Stomach (tissue), 9 donors: Measurements from ENCODE around the gene GLI1. TPM values are rescaled to one million over a fixed set of nuclear protein-coding genes. Genes with fewer than 3 reads are reported as not detected.

Experiments used
- DNase-seq, 2 donors: peaks; one replicate each; pipeline versions ENCODE4 v3.0.0 to v3.0.0-alpha.2; 2013 to 2019
- H3K27ac ChIP-seq, 5 donors: fragments of 200-600 bp in 4 of 5; sonication (generic) in 4 of 5; one replicate each; pipeline ENCODE4 v1.5.1; 2013 to 2019; ENCODE audit warnings: mild to moderate bottlenecking in 1 of 5, moderate library complexity in 1 of 5
- H3K27me3 ChIP-seq, 3 donors: fragments of 200-600 bp; sonication (generic); one replicate each; pipeline ENCODE4 v1.5.1; 2017 to 2019; ENCODE audit warnings: mixed run types in 1 of 3
- H3K36me3 ChIP-seq, 4 donors: fragments of 200-600 bp; sonication (generic); 1 replicate in 3 of 4; 2 replicates in 1 of 4; pipeline ENCODE4 v1.5.1; 2016 to 2019
- H3K4me1 ChIP-seq, 4 donors: fragments of 200-600 bp; sonication (generic); one replicate each; pipeline ENCODE4 v1.5.1; 2016 to 2019
- H3K4me3 ChIP-seq, 4 donors: fragments of 200-600 bp; sonication (generic) in 3 of 4; one replicate each; pipeline ENCODE4 v1.5.1; 2016 to 2019; ENCODE audit warnings: mild to moderate bottlenecking in 1 of 4
- H3K9me3 ChIP-seq, 4 donors: fragments of 200-600 bp; sonication (generic); one replicate each; pipeline ENCODE4 v1.5.1; 2016 to 2019
- CTCF ChIP-seq, 7 experiments: fragments of 450-650 bp in 4 of 7; fragments of 200-600 bp in 3 of 7; sonication (generic) in 3 of 7; IDR thresholded peaks; one replicate each; pipeline ENCODE4 v1.5.1; 2016 to 2019; ENCODE audit warnings: antibody characterized with exemption in 7 of 7, control low read depth in 2 of 7, mild to moderate bottlenecking in 1 of 7
- EP300 ChIP-seq: sonication (generic); formaldehyde crosslinking; IDR thresholded peaks from one replicate; pipeline ENCODE4 v1.6.1; 2017; ENCODE audit warnings: antibody characterized with exemption
- POLR2A ChIP-seq, 4 donors: fragments of 450-650 bp; IDR thresholded peaks; one replicate each; pipeline ENCODE4 v1.6.1; 2016; ENCODE audit warnings: antibody characterized with exemption in 4 of 4, control low read depth in 2 of 4, mild to moderate bottlenecking in 1 of 4, moderate library complexity in 1 of 4
- POLR2AphosphoS5 ChIP-seq, 3 donors: sonication (generic); formaldehyde crosslinking; IDR thresholded peaks; one replicate each; pipeline ENCODE4 v1.6.1; 2016; ENCODE audit warnings: antibody characterized with exemption in 3 of 3
- WGBS, 5 donors: extraction: QIAGEN DNeasy Blood & Tissue Kit in 3 of 5; methylation state at CpG; one replicate each; pipeline versions ENCODE4 v1.1.5 to v1.1.7; 2013 to 2018; 5-methylcytosine and 5-hydroxymethylcytosine counted together
- intact Hi-C: fragments of 100-400 bp; cut with DNase I; formaldehyde crosslinking; loops from one replicate; pipeline ENCODE4 v1.15.1; 2023; ENCODE audit warnings: low total_unique reads
- polyA plus RNA-seq, 3 donors: library from polyadenylated mRNA; stranded (reverse); fragments of 200-250 nt; gene quantifications; one replicate each; pipeline ENCODE4 v1.2.3, GENCODE V29; 2013
- total RNA-seq, 5 donors: library from RNA; depleted of rRNA; stranded (reverse); fragments of >200 nt; gene quantifications; one replicate each; pipeline versions ENCODE4 v1.1.0 to v1.2.3, GENCODE V29; 2014 to 2016
- donor health status: healthy with polysubstance abuse.
- donor health status: Bipolar disorder and iron deficiency.
- donor health status: healthy.

The GLI1 gene
- total and polyA plus RNA-seq, 8 donors = 0.14 to 4.0 (median 0.73) TPM

GRCh38 chr12:57450057-57450456 is 9.5 kb upstream of the GLI1 start:
- intact Hi-C loops = loop anchor here (5.0 kb wide), 1 partner anchor 143 kb away; no protein-coding TSS in a partner anchor
- Histone ChIP-seq H3K27me3 (peaks cover 0 to 12% (median 0%) of the 10 kb centered on the region in 3 donors), H3K9me3 (no peaks in the 10 kb centered on the region), H3K4me3 (no peak overlapping the region), H3K4me1 (peaks cover 0 to 9% (median 3%) of the 10 kb centered on the region in 4 donors), H3K36me3 (no peaks in the 10 kb centered on the region), H3K27ac (no peak overlapping the region)
- DNase-seq = no peak
- no peak for TF ChIP-seq CTCF (IDR thresholded peaks at IDR 0.05)
- no peak for TF ChIP-seq POLR2A (IDR thresholded peaks at IDR 0.05)
- TF ChIP-seq EP300 = no peak
- TF ChIP-seq POLR2AphosphoS5 (IDR thresholded peaks at IDR 0.05) = no peak
- WGBS, 5 donors = 78 to 98% (median 92%) methylated on average over 3 of the region's 3 CpGs

GRCh38 chr12:57451233-57451778 is 8.3 kb upstream of the GLI1 start:
- Histone ChIP-seq H3K4me1 (peaks cover 0 to 17% (median 5%) of the 10 kb centered on the region in 4 donors), H3K4me3 (no peak overlapping the region), H3K27me3 (peaks cover 0 to 23% (median 0%) of the 10 kb centered on the region in 3 donors), H3K27ac (no peak overlapping the region), H3K36me3 (no peaks in the 10 kb centered on the region), H3K9me3 (no peaks in the 10 kb centered on the region)
- intact Hi-C loops = loop anchor here (5.0 kb wide), 1 partner anchor 144 kb away; no protein-coding TSS in a partner anchor
- WGBS, 5 donors = 57 to 73% (median 64%) methylated on average over 6 of the region's 6 CpGs
- no peak for DNase-seq
- TF ChIP-seq CTCF (IDR thresholded peaks at IDR 0.05) (no peak), POLR2A (IDR thresholded peaks at IDR 0.05) (no peak), POLR2AphosphoS5 (IDR thresholded peaks at IDR 0.05) (no peak), EP300 (no peak)

- WGBS, 5 donors = 30 to 46% (median 34%) methylated on average over 5 to 9 of the region's 9 CpGs
- no peaks in the 10 kb centered on the region for H3K9me3 ChIP-seq
- peak in 1 of 2 donors; percentile 77 for DNase-seq
- peak overlapping the region in 1 of 5 donors; percentile 52 for H3K27ac ChIP-seq
- H3K4me3 ChIP-seq = no peak overlapping the region
- H3K27me3 ChIP-seq = peaks cover 0 to 26% (median 0%) of the 10 kb centered on the region in 3 donors
- H3K36me3 ChIP-seq = no peaks in the 10 kb centered on the region
- TF ChIP-seq CTCF (IDR thresholded peaks at IDR 0.05) (no peak), EP300 (no peak), POLR2A (IDR thresholded peaks at IDR 0.05) (no peak), POLR2AphosphoS5 (IDR thresholded peaks at IDR 0.05) (no peak)
- intact Hi-C loops = loop anchor here (5.0 kb wide), 1 partner anchor 145 kb away; no protein-coding TSS in a partner anchor
- peaks cover 0 to 18% (median 5%) of the 10 kb centered on the region in 4 donors for H3K4me1 ChIP-seq
Measured at GRCh38 chr12:57452181-57452936, 7.2 kb upstream of the GLI1 start.

- 4 to 29% (median 23%) methylated on average over 4 to 7 of the region's 7 CpGs for WGBS, 5 donors
- Histone ChIP-seq H3K36me3 (no peaks in the 10 kb centered on the region), H3K4me1 (peaks cover 0 to 18% (median 5%) of the 10 kb centered on the region in 4 donors), H3K4me3 (no peak overlapping the region), H3K27me3 (peaks cover 0 to 26% (median 0%) of the 10 kb centered on the region in 3 donors), H3K9me3 (no peaks in the 10 kb centered on the region), H3K27ac (peak overlapping the region in 1 of 5 donors; percentile 52)
- peak; percentile 82 to 90 for DNase-seq
- TF ChIP-seq POLR2AphosphoS5 (IDR thresholded peaks at IDR 0.05) (peak in 1 of 3 donors; percentile 48), POLR2A (IDR thresholded peaks at IDR 0.05) (no peak), CTCF (IDR thresholded peaks at IDR 0.05) (peak in 5 of 7 experiments; percentile 83 to 92 (median 90)), EP300 (no peak)
- intact Hi-C loops = loop anchor here (5.0 kb wide), 1 partner anchor 146 kb away; no protein-coding TSS in a partner anchor
Measured at GRCh38 chr12:57452937-57453509, 6.6 kb upstream of the GLI1 start.
